COR-L47 (cell line): ENCODE results near the gene C12orf50.
"Not testable (repeated sequence)": the region's sequence is repeated elsewhere in the genome, so short reads cannot be mapped to it uniquely, and the experiment has no call there.

Source experiments
- DNase-seq: peaks from one replicate; lab custom pipeline; 2025; lab: John Stamatoyannopoulos, UW

Gene C12orf50, protein sequence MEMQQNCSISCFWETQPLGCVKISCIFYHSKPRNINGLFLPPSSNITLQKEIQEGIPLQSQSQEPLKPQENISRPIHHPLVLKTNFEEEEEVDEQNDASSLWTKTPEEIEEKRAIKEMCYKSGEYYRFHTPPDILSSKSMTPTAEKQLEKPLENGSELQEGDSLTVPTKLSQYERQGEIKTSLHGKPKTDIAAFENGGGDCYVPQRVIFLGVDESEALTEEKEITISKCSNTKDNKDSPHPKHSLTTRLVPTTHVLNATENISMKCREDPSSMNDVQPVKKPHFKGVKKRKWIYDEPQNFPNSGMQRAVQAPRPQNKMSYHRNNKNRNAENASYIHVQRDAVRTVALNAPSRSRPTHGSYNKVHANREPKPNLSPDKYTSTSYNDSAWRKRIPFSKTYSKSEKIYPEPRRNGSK

DNA sequence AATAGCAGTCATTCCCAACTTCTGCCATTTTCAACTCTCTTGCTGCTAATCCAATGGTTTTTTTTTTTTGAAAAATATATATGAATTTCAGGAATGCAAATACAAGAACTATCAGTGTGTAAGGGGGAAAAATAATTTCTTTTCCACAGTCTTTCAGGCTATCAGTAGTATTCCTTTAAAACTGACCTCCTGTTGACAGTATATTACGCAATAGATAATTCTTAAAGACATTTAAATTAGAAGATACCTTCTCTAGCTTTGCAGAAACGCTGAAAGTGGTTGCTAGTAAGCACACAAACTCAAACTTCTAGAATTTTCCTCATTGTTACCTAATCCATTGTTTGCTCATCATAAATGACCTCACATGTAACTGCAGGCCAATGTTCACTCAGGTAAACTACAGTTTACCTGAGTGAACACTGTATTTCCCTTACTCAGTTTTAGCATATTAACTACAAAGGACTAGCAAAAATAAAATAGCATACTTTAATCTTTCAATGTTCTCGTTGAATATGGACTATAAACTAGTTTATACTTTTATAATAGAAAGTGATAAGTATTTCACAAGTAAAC is at the start of gene C12orf50:
TSS of gene C12orf50 (minus strand) at position 309 of the 573 bp plus-strand sequence. CDS start 2,439 bp downstream, outside the sequence.
- no peak for DNase-seq

DNA sequence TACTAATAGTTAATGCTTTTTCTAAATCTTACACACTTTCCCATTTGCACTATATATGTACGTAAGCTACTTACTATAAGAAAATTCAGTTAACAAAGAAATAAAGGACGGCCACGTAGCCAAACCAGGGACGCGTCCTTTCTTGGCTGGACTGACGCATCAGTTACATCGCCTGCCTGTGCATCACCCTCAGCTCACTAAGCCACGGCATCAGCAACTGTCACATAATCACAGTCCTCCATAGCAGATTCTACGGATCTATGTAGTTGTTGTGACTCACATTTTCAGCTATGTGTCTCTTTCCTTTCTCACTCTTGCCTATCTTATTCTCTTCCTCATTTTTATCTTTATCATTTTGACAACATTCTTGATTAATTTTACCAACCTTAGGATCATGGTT is 38.1 kb upstream of the C12orf50 start:
- no peak for DNase-seq

DNA sequence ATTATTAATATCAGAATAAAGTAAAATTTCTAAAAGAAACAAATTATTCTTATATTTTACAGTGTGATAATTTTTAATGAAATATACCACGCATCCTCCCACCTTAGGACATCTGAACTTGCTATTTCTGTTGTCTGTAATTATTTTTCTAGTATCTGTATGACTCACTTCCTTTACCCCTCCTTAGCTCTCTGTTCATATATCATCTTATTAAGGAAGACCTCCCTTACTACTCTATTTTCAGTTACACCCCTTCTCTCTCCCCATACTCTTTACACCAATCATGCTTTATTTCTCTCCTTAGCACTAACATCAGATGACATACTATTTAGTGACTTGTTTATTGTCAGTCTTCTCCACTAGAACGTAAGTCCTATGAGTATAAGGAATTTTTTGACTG is 34.2 kb upstream of the C12orf50 start:
- no peak for DNase-seq

DNA sequence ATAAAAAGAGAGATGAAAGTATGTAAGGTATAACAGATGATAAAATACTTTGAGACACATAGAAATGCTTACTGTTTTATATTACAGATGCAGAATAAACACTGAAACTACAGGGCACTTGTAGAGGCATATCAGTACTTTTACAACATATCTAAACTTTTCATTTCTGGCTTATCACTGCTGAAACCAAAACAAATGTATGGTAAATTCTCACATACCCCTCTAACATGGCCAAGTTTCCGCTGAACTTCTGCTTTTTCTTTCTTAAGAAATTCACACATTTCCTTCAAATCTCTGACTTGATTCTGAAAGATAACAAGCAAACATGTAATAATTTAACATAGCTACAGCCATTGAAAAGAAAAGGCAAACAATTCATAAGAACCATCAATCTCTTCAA is 33.3 kb upstream of the C12orf50 start:
- no peak for DNase-seq

DNA sequence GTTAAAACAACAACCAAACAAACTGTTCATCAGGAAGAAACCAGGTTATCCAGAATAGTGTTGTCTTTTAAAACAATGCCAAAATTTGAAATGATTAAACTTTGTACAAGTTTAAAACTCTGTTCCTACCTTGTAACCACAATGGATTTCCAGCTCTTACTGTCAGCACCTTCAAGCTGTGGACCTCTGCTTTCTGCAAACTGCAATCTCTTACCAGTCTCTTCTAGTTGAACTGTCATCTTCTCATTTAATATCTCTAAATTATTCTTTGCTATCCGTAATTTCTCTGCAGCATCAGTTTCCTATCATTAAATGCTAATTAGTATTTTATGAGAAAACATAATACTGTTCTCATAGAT is 29.5 kb upstream of the C12orf50 start:
- DNase-seq, result no peak

DNA sequence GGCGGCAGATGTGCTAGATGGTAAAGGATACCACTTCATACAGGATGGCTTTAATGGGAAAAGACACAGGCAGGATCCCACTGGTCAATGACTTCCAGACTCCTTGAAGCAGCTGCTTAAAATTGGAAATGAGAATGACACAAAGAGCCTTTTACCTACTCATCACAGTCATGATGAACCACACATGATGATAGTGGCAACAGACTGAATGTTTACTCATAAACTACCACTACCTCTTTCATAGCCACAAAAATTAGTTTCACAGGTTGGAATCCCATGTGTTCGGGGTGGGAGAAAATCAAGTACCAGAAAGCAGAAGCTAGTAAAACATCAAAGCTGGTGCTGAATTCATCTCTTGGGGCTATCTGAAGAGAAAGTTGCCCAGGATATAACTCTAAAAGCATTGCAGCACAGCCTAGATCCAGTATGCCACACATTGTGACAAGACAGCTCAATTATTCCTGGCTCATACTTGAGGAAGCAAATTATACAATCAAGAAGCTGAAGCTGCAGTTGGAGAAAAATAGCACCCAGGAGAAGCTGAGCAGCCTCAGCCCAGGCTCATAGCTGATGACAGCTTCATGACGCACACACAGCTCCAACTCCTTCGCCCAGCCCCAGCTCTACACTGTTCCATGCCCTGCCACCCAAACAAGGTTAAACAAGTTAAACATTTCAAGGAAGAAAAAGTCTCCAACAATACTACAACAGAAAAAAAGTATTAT is 29.0 kb upstream of the C12orf50 start:
- DNase-seq, result no peak

DNA sequence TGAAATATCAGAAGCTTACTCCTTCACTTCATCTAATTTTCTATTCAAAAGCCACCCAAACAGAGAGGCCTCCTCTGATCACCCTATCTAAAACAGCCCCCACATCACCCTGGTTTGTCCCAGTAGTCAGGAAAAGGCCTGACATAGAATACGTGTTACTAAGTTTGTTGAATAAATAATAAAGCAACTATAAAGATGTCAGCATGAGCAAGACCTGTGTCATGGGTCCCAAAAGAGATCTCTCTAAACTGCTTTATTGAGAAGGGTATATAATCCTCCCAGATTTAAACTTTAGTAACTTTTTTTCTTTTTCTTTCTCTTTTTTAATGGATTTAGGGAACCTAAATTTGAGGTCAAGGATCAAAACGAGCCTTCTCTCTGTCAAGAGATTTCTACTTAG is 27.4 kb upstream of the C12orf50 start:
- no peak for DNase-seq

DNA sequence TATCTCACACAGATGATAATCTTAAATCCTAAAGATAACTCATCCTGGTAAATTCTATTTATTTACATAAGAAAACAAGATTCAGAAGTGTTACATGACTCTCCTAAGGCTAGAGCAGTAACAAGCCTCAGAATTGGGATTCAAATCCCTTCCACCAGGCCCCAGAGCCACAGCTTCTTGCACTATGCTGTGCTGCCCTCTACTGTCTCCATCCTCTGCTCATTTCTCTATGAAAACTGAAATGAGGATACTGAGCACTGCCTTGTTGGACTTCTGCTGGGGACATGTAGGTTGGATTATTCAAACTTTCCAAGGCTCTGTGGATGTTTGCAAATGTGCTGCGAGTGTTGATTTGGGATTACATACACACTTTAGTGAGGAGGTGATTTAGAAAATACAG is 23.5 kb upstream of the C12orf50 start:
- peak; percentile 49 for DNase-seq

DNA sequence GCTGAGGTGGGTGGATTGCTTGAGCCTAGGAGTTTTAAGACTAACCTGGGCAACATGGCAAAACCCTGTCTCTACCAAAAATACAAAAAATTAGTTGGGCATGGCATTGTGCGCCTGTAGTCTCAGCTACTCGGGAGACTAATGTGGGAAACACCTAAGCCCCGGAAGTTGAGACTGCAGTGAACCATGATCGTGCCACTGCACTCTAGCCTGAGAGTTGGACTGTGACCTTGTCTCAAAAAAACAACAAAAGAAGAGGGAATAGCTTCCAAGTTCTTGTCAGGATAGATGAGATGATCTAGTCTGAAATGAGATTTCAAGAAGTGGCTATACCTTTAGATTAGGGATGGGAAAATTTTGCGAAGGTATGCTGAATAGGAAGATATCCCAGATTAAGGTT is 14.8 kb upstream of the C12orf50 start:
- no peak for DNase-seq

DNA sequence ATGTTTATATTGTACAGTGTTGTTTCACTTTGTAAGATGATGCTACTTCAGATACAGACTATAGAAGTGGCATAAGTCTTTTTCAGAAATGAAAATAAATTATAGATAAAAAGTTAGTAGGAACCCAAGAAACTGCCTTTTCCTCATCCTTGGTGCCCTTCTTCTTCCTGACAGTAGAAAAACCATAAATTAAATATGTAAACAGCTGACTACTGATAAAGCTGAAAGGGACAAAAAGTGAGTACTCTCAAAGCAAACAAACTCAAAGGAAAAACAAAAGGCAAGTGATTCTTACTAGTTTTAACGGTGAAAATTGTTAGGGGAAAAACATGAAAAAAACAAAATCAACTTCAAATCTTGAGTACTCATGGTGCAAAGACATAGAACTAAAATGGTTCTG is 8.6 kb upstream of the C12orf50 start:
- DNase-seq, result no peak

DNA sequence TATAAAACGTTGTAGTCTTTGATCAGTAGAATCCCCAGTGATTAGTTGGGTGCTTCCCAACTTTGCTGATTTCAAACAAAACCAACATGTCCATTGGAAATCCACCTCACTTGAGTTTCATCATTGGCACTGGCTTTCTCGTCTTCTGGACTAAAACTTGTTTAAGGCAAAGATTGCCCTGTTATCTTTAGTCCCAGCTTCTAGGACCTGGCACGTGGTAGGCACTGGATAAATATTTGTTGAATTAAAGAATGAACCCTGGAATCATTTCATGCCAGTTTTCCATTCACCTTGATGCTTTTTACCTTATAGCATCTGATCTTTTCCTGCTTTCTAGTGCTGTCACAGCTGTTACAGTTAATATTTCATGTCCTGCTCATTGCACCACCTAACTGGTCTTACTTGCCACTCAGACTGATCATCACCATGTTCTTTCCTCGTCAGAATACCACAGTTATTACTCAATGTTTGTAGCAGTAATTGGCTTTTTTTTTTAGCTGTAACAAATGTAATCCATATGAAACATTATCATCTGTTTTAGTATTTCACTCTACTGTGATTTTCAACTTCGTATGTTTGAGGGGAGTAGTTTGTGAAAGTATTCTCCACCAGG is 7.3 kb upstream of the C12orf50 start:
- DNase-seq, result no peak

DNA sequence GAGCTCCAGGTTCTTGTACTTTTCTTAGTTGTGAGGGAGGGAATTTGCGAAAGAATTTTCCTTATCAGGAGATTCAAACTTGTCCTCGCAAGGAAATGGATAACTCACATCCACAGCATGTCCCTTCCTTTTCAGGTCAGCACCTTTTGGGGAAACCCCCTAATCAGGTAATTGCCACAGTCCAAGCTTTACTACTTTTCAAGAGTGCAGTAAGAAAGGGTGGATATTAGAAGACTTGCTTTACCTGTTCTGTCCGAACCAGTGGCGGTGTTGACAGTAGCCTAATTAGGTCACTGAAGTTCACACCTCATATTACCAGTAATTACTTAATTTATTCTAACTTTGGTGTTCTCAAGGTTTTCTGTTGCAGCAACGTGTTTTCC is 6.7 kb upstream of the C12orf50 start:
- no peak for DNase-seq

DNA sequence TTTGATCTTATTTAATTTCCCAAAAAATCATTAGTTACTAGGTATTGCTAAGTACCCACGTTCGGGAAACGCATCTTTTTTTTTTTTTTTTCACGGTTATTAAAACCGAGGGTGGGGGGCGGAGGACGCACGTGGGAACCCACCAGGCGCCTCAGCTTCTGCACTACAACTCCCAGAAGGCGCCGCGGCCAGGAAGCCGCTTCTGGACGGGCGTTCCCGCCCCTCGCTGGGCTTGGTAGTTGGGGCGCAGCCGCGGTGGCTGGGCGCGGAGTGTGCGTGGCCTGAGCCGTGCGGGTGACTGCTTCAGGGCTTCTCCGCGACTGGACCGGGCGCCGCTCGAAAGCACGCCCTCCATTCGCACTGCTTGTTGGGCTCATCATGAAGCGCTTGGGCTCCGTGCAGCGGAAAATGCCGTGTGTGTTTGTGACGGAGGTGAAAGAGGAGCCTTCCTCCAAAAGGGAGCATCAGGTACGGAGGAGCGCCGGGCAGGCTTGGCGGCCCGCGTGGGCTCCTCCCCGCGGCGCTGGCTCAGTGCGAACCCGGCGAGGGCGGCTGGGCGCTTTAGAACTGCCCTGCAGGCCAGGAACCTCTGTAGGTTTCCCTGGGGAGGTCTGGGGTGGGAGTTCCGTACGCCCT is 6.2 kb upstream of the C12orf50 start:
- DNase-seq, result peak; percentile 77

DNA sequence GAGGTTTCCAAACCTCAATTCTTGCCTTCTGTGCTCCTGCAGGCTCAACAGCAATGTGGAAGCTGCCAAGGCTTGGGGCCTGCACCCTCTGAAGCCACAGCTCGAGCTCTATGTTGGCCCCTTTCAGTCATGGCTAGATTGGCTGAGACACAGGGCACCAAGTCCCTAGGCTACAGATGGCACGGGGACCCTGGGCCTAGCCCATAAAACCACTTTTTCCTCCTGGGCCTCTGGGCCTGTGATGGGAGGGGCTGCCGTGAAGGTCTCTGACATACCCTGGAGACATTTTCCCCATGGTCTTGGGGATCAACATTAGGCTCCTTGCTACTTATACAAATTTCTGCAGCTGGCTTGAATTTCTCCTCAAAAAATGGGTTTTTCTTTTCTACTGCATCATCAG is 2.0 kb upstream of the C12orf50 start:
- not testable (repeated sequence) for DNase-seq

DNA sequence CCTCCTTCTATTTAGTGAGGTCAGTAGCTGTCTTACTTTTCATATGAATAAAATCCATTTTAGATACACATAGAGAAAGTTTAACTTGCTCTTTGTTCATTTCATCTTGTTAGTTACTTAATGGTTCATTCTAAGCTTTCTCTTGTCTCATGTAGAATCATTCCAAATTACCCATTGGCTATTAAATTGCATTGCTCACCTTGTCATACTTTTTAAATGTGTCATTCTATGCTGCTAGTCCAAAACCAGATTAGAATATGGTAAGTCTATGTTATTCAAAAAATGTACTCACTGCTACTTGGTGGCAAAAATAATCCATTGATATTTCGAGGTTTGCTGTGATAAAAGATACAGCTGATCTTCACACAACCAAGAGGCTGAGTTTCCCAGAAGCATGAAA is 3.0 kb downstream of the C12orf50 start:
- no peak for DNase-seq

DNA sequence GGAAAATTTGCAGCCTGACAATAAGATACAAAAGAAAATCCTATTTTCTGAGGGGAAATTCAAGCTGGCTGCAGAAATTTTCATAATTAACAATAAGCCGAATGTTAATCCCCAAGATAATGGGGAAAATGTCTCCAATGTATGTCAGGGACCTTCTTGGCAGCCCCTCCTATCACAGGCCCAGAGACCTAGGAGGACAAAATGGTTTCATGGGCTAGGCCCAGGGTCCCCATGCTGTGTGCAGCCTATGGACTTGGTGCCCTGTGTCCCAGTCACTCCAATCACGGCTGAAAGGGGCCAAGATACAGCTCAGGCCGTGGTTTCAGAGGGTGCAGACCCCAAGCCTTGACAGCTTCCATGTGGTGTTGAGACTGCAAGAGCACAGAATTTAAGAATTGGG is 11.2 kb downstream of the C12orf50 start:
- no peak for DNase-seq

DNA sequence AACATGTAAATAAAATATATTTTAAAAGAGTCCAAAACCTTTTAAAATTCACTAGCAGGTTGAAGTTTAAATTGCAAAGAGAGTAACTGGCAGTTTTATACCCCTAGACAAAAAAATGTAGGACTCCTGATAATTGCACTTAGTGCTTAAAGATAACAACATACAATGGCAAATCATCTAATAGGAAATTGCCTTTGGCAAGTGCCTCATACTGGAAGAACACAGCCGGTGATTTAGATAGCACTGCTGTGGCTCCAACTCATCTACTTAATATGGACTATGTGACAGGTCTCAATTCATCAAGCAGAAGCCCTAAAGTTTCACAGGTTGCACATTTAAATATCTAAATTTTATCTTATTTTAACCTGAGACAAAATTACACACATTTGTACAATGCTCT is 13.4 kb downstream of the C12orf50 start:
- no peak for DNase-seq

DNA sequence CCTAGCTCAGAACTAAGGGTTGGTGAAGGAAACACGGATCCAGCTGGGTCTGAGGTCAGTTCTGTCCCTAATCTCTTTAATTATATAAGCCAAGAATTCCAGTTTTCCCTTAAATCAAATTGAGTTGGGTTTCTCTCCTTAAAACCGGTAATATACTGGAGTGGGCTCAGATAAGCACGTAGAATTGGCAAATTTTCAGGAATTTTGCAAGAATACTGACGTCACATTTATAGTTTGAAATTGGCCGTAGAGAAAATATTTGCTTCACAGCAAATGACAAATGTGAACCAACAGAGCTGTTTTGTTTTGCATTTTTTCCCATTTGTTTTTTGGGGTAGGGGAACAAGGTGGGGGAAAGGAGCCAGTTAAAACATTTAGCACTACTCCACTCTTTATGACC is 17.4 kb downstream of the C12orf50 start:
- DNase-seq, result no peak

DNA sequence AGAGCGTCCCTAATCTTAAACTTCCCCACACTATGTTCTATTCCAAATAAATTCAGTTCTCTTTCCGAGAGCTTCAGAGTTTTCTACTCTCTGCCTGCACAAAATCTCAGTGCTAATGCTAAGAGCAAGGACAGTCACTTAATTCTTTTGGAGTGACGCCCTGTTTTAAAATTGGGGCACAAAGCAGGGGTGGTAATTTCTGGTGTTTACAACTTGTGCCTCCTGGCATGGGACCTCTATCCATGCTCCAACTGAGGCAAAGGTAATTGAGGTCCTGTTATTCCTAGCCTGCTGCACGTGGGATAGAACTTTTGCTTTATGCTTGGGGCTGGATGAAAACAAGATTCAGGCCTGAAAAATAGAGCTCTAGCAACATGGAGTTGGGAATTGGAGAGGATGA is 22.9 kb downstream of the C12orf50 start:
- no peak for DNase-seq

DNA sequence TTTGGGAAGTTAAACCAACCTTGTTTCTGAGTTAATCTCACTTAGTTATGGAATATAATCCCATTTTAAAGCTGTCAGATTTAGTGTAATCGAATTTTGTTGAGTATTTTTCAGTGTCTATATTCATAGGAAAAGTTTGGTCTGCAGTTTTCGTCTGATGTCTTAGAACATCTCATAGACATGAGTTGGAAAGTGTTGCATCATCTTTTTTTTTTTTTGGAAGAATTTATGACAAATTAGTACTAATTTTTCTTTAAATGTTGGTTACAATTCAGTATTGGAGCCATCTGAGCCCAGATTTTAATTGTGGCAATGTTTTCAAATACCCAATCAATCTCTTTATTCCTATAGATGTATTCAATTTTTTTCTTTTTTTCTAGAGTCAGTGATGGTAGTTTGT is 27.9 kb downstream of the C12orf50 start:
- DNase-seq, result no peak

DNA sequence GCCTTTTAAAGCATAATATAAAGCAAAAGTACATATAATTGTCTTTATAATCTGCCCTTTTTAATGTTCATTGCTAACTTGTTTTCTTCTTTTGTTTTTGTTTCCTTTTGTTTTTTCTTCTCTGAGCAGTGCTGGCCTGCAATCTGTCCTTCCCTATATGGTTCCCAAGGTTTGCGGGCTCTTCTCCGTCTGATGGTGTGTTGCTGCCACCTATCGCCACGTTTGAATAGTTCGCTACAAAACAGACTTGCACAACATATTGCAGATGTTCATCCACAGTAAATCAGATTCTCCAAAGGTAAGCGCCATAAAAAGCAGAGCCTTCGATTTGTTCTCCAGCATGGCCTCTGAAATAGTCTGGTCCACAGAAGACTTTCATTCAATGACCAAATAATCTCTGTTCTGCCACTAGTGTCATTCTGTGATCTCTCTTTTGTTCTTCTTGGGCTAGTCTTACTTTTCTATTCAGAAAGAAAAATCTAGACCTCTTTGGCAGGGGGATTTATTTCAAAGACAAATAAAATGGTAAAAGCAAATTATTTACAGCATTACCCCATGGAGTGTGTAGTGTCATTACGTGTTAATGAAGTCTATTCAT is 33.5 kb downstream of the C12orf50 start:
- peak; percentile 63 for DNase-seq

DNA sequence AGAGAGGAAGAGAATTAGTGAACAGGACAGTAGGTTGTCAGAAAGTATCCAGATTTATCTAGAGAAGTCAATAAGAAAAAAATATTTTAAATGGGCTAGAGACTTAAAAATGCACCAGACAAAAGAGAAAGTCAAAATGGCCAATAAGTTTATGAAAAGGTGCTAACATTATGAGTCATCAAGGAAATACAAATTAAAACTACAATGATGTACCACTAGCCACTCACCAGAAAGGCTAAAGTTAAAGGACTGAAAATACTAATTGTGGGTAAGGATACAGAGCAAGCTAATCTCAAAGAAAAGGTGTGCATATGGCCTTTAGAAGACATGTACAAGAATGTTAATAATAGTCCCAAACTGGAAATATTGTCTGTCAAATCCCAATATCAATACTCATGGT is 37.7 kb downstream of the C12orf50 start:
- DNase-seq, result no peak
